Activated CD4-positive, alpha-beta T cell treated with anti-CD3 and anti-CD28 coated beads for 36 hours (primary cell): ENCODE data around the gene LYST. TPM values are rescaled to one million over a fixed set of nuclear protein-coding genes. Genes with fewer than 3 reads are reported as not detected.

ENCODE experiments used
- ATAC-seq: fragments of 200-7000 bp; cut with Tn5 transposase; one replicate; pipeline ENCODE4 v1.10.0; 2021; ENCODE audit warnings: mild to moderate bottlenecking, moderate library complexity
- CTCF ChIA-PET: fragments of 350-600 bp; sonication (Branson Sonifier 250); formaldehyde crosslinking; loops from one replicate; lab custom pipeline; 2021; ENCODE audit warnings: antibody characterized with exemption; lab: Charles Lee
- POLR2A ChIA-PET: fragments of 350-600 bp; sonication (Branson Sonifier 250); formaldehyde crosslinking; loops from one replicate; lab custom pipeline; 2021; ENCODE audit warnings: antibody characterized with exemption, inconsistent platforms; lab: Charles Lee
- DNase-seq: peaks from one replicate; pipeline ENCODE4 v3.0.0-alpha.2; 2020
- H3K27ac Mint-ChIP-seq: one replicate; pipeline ENCODE4 v1.8.0; 2021; ENCODE audit warnings: mixed read lengths
- H3K27me3 Mint-ChIP-seq: one replicate; pipeline ENCODE4 v1.8.0; 2021; ENCODE audit warnings: mixed read lengths
- H3K36me3 Mint-ChIP-seq: one replicate; pipeline ENCODE4 v1.8.0; 2021; ENCODE audit warnings: low read depth, mixed read lengths
- H3K4me1 Mint-ChIP-seq: one replicate; pipeline ENCODE4 v1.8.0; 2021; ENCODE audit warnings: mixed read lengths
- H3K4me3 Mint-ChIP-seq: one replicate; pipeline ENCODE4 v1.8.0; 2021; ENCODE audit warnings: mild to moderate bottlenecking, moderate library complexity, mixed read lengths
- H3K9me3 Mint-ChIP-seq: one replicate; pipeline ENCODE4 v1.8.0; 2021; ENCODE audit warnings: low read depth, mixed read lengths
- intact Hi-C, 2 experiments: fragments of 100-400 bp; cut with DNase I in 1 of 2; cut with micrococcal nuclease in 1 of 2; formaldehyde crosslinking; loops; one replicate each; pipeline versions ENCODE4 v1.14.2 to v1.15.1; 2022 to 2024; cut with DNase I, micrococcal nuclease
- total RNA-seq, 2 experiments: library from RNA; stranded (reverse); gene quantifications; one replicate each; pipeline ENCODE4 v1.2.3, GENCODE V29; 2021

LYST gene
- total RNA-seq, 2 experiments from 2014 or later: 28.1 to 32.3 TPM

- POLR2A ChIA-PET: no interaction called here
- H3K9me3 Mint-ChIP-seq: no peaks in the 10 kb centered on the region
- CTCF ChIA-PET: interaction anchor here (0.6 kb wide), 1 partner anchor 306 kb away, joined by 3 read pairs; no protein-coding TSS in a partner anchor
Observed at GRCh38 chr1:235689356-235689755, 177.3 kb downstream of the LYST start.

GRCh38 chr1:235688096-235688495, 178.6 kb downstream of the LYST start:
- Mint-ChIP-seq H3K36me3 (peaks cover 46% of the 10 kb centered on the region), H3K4me3 (no peak overlapping the region), H3K9me3 (no peaks in the 10 kb centered on the region), H3K27ac (no peak overlapping the region), H3K4me1 (no peaks in the 10 kb centered on the region), H3K27me3 (no peaks in the 10 kb centered on the region)
- intact Hi-C loops: no loop called here
- ChIA-PET POLR2A (no interaction called here), CTCF (no interaction called here)
- ATAC-seq (no peak), DNase-seq (no peak)

More at GRCh38 chr1:235689356-235689755, 177.3 kb downstream of the LYST start:
- H3K36me3 Mint-ChIP-seq: peaks cover 46% of the 10 kb centered on the region
- H3K27me3 Mint-ChIP-seq: no peaks in the 10 kb centered on the region
- ATAC-seq (no peak), DNase-seq (no peak)
- H3K4me1 Mint-ChIP-seq: no peaks in the 10 kb centered on the region
- no peak overlapping the region for H3K27ac Mint-ChIP-seq
- intact Hi-C loops: no loop called here
- H3K4me3 Mint-ChIP-seq: no peak overlapping the region

- no peaks in the 10 kb centered on the region for H3K9me3 Mint-ChIP-seq
- DNase-seq (no peak), ATAC-seq (no peak)
- no peaks in the 10 kb centered on the region for H3K27me3 Mint-ChIP-seq
- H3K36me3 Mint-ChIP-seq: peaks cover 43% of the 10 kb centered on the region
- intact Hi-C loops: no loop called here
- POLR2A ChIA-PET: no interaction called here
- H3K27ac Mint-ChIP-seq: no peak overlapping the region
- no peaks in the 10 kb centered on the region for H3K4me1 Mint-ChIP-seq
- CTCF ChIA-PET: interaction anchor here (0.6 to 1.0 kb wide), 3 partner anchors 20 to 211 kb away, joined by 3 read pairs; no protein-coding TSS in a partner anchor
- no peak overlapping the region for H3K4me3 Mint-ChIP-seq
Observed at GRCh38 chr1:235683653-235684052, 183.1 kb downstream of the LYST start.

- DNase-seq: no peak
- POLR2A ChIA-PET: no interaction called here
- Mint-ChIP-seq H3K27ac (no peak overlapping the region), H3K27me3 (no peaks in the 10 kb centered on the region), H3K9me3 (no peaks in the 10 kb centered on the region), H3K4me3 (no peak overlapping the region), H3K4me1 (no peaks in the 10 kb centered on the region), H3K36me3 (peaks cover 35% of the 10 kb centered on the region)
- ATAC-seq: no peak
- CTCF ChIA-PET: interaction anchor here (0.6 to 1.1 kb wide), 3 partner anchors 16 to 103 kb away, joined by 3 read pairs; no protein-coding TSS in a partner anchor
- intact Hi-C loops: no loop called here
Observed at GRCh38 chr1:235682216-235682615, 184.5 kb downstream of the LYST start.

- Mint-ChIP-seq H3K27me3 (no peaks in the 10 kb centered on the region), H3K4me1 (no peaks in the 10 kb centered on the region), H3K9me3 (peaks cover 15% of the 10 kb centered on the region), H3K36me3 (peaks cover 49% of the 10 kb centered on the region), H3K4me3 (no peak overlapping the region), H3K27ac (no peak overlapping the region)
- ATAC-seq (no peak), DNase-seq (no peak)
- POLR2A ChIA-PET: no interaction called here
- CTCF ChIA-PET: interaction anchor here (1.4 kb wide), 1 partner anchor 78 kb away, joined by 3 read pairs; no protein-coding TSS in a partner anchor
- intact Hi-C loops: no loop called here
Observed at GRCh38 chr1:235679644-235680043, 187.1 kb downstream of the LYST start.

GRCh38 chr1:235679005-235679404, 187.7 kb downstream of the LYST start:
- Mint-ChIP-seq H3K27me3 (no peaks in the 10 kb centered on the region), H3K9me3 (peaks cover 15% of the 10 kb centered on the region), H3K27ac (no peak overlapping the region), H3K4me1 (no peaks in the 10 kb centered on the region), H3K4me3 (no peak overlapping the region), H3K36me3 (peaks cover 51% of the 10 kb centered on the region)
- ATAC-seq: no peak
- ChIA-PET CTCF (interaction anchor here (0.6 to 1.4 kb wide), 4 partner anchors 16 to 985 kb away, joined by 3 read pairs; no protein-coding TSS in a partner anchor), POLR2A (no interaction called here)
- DNase-seq: no peak
- intact Hi-C loops: no loop called here

- peaks cover 68% of the 10 kb centered on the region for H3K36me3 Mint-ChIP-seq
- ChIA-PET POLR2A (no interaction called here), CTCF (no interaction called here)
- H3K27me3 Mint-ChIP-seq: no peaks in the 10 kb centered on the region
- H3K9me3 Mint-ChIP-seq: peaks cover 43% of the 10 kb centered on the region
- DNase-seq (no peak), ATAC-seq (no peak)
- H3K4me3 Mint-ChIP-seq: no peak overlapping the region
- no peaks in the 10 kb centered on the region for H3K4me1 Mint-ChIP-seq
- no peak overlapping the region for H3K27ac Mint-ChIP-seq
- intact Hi-C loops: no loop called here
Observed at GRCh38 chr1:235675152-235675890, 191.4 kb downstream of the LYST start.

- DNase-seq (no peak), ATAC-seq (no peak)
- peaks cover 77% of the 10 kb centered on the region for H3K36me3 Mint-ChIP-seq
- H3K27me3 Mint-ChIP-seq: no peaks in the 10 kb centered on the region
- H3K4me1 Mint-ChIP-seq: no peaks in the 10 kb centered on the region
- ChIA-PET CTCF (no interaction called here), POLR2A (interaction anchor here (0.6 kb wide), 1 partner anchor 91 kb away, joined by 6 read pairs; no protein-coding TSS in a partner anchor)
- H3K4me3 Mint-ChIP-seq: no peak overlapping the region
- intact Hi-C loops: no loop called here
- no peak overlapping the region for H3K27ac Mint-ChIP-seq
- peaks cover 51% of the 10 kb centered on the region for H3K9me3 Mint-ChIP-seq
Observed at GRCh38 chr1:235673981-235674380, 192.7 kb downstream of the LYST start.

GRCh38 chr1:235671992-235672391, 194.7 kb downstream of the LYST start:
- DNase-seq (no peak), ATAC-seq (no peak)
- H3K36me3 Mint-ChIP-seq: peaks cover 80% of the 10 kb centered on the region
- H3K9me3 Mint-ChIP-seq: peaks cover 51% of the 10 kb centered on the region
- no peak overlapping the region for H3K4me3 Mint-ChIP-seq
- H3K27me3 Mint-ChIP-seq: no peaks in the 10 kb centered on the region
- POLR2A ChIA-PET: interaction anchor here (0.5 kb wide), 1 partner anchor 17 kb away, joined by 4 read pairs; no protein-coding TSS in a partner anchor
- H3K27ac Mint-ChIP-seq: no peak overlapping the region
- CTCF ChIA-PET: interaction anchor here (1.0 kb wide), 1 partner anchor 171 kb away, joined by 3 read pairs; no protein-coding TSS in a partner anchor
- H3K4me1 Mint-ChIP-seq: no peaks in the 10 kb centered on the region
- intact Hi-C loops: no loop called here

- Mint-ChIP-seq H3K4me3 (no peak overlapping the region), H3K4me1 (no peaks in the 10 kb centered on the region), H3K36me3 (peaks cover 63% of the 10 kb centered on the region), H3K27ac (peak overlapping the region; percentile 11), H3K9me3 (peaks cover 41% of the 10 kb centered on the region), H3K27me3 (no peaks in the 10 kb centered on the region)
- no peak for DNase-seq
- ATAC-seq: no peak
- ChIA-PET CTCF (no interaction called here), POLR2A (no interaction called here)
- intact Hi-C loops: no loop called here
Observed at GRCh38 chr1:235670157-235670776, 196.4 kb downstream of the LYST start.

- H3K4me3 Mint-ChIP-seq: no peak overlapping the region
- H3K27me3 Mint-ChIP-seq: no peaks in the 10 kb centered on the region
- H3K9me3 Mint-ChIP-seq: peaks cover 35% of the 10 kb centered on the region
- intact Hi-C loops: no loop called here
- H3K4me1 Mint-ChIP-seq: no peaks in the 10 kb centered on the region
- no peak overlapping the region for H3K27ac Mint-ChIP-seq
- peaks cover 57% of the 10 kb centered on the region for H3K36me3 Mint-ChIP-seq
- no peak for DNase-seq
- CTCF ChIA-PET: no interaction called here
- POLR2A ChIA-PET: no interaction called here
- no peak for ATAC-seq
Observed at GRCh38 chr1:235669277-235669676, 197.4 kb downstream of the LYST start.
